ENCODE measurements around the gene ADRM1.

The ADRM1 gene

DNA sequence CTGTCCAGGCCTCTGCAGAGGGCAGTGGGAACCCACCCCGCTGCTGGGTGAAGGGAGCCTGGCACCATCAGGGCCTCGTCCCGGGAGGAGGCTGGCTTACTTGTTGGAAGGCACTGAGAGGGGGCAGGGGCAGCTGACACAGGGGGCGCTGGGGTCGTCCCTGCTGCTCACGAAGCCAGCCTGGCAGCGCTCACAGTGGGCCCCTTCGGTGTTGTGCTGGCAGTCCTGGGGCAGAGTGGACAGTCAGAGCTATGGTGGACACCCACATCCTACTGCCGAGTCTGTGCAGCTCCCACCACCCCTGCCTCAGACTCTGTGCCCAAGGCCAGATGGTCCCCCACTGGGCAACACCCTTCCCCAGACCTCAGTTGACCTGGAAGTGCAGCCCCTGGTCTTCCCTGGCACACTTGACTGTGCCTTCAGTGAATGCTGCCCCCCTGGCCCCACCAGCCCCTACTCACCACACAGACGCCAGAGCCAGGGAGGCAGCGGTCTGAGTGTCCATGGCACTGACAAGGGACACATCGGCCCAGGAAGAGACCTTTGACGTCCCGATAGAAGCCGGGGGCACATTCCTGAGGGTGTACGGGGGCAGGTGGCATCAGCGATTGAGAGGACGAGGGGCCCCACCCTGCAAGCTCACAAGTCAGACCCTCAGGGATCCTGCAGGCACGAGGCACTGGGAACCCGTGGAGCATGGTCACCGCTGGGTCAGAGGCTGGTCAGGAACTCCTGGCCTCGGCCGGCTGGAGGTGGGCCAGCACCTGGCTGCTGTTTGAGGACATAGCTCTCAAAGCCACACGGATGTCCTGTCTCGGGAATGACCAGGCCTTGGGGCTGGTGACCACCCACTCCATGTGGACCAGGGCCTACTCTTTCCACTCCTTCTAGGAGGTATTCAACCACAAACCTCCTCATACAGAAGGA lies 21.4 kb downstream of the ADRM1 start:
- no peak for DNase-seq (ENCODE audit: low spot score)

DNA sequence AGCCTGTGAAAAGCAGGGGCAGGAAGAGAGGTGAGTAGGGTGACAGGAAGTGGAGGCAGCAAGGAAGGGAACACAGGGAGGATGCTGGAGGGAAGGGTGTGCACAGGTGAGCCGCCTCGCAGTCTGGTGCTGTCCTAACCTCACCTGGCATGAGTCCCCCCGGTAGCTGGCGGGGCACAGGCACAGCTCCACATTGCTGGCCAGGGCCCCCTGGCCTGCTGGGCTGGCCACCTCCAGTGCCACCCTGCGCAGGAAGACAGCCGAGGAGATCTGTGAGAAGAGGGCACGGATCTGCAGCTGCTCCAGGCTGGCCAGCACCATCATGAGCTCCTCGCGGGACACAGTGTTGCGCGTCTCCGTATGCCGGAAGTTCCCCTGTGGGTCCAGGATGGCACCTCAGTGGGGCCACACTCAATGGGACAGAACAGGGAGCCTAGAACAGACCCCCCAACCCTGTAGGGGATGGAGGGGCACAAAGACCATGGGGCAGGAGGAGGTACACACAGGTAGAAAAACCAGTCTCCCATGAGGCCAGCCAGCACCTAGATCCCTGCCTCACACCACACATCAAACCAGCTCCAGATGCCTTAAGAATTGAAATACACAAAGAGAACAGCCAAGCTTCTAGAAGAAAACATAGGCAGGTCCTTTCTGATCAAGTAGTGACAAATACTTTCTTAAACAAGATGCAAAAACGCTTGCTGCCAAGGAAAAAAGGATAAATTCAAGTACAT lies 22.5 kb downstream of the ADRM1 start:
- DNase-seq (ENCODE audit: low spot score) = no peak

DNA sequence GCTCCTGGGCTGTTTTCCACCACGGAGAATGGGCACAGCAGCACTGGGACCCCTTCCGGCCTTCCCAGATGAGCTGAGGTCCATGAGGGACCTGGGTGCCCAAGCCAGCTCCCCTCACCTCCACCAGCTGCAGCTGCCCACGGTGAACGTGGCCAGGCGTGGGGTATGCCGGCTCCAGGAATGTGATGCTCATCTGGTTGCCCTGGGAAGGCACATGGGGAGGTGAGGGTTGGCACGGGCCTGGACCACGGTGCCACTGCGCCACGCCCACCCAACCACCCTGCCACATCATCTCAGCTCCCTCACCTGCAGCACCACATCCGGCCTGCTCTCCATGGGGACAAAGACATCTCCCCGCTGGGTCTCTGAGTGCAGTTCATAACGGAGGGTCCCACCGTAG lies 23.8 kb downstream of the ADRM1 start:
- DNase-seq (ENCODE audit: low spot score) = no peak

DNA sequence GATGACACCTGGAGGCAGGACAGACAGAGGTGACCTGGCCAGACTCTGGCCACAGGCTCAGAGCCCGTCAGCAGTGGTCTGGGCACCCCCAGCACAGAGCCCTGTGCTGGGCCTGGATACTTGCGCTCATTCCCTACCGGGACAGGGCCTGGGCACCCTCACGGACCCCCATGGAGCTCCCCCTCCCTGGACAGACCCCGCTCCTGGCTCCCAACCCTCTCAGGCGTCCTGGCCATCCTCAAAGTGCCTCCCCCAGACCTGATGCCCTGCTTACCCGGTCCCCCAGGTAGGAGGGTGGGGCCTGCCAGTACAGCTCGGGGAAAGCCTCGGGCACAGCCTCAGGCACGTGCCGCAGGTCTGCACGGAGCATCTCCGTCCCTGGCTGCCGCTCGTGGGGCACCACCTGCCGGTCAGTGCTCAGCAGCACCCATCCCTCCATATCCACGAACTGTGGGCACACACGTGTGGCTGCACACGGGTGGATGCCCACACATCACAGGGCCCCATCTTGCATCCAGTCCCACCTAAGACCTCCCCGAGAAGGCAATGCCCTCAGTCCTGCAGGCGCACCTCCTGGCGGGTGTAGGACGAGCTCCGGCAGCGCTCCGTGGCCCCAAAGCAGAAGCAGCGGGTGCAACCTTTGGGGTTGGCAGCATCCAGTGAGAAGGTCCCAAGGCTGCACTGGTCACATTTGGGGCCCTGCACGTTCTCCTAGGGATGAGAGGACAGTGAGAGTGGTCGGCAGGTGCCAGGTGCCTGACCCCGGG lies 24.3 kb downstream of the ADRM1 start:
- no peak for DNase-seq (ENCODE audit: low spot score)

DNA sequence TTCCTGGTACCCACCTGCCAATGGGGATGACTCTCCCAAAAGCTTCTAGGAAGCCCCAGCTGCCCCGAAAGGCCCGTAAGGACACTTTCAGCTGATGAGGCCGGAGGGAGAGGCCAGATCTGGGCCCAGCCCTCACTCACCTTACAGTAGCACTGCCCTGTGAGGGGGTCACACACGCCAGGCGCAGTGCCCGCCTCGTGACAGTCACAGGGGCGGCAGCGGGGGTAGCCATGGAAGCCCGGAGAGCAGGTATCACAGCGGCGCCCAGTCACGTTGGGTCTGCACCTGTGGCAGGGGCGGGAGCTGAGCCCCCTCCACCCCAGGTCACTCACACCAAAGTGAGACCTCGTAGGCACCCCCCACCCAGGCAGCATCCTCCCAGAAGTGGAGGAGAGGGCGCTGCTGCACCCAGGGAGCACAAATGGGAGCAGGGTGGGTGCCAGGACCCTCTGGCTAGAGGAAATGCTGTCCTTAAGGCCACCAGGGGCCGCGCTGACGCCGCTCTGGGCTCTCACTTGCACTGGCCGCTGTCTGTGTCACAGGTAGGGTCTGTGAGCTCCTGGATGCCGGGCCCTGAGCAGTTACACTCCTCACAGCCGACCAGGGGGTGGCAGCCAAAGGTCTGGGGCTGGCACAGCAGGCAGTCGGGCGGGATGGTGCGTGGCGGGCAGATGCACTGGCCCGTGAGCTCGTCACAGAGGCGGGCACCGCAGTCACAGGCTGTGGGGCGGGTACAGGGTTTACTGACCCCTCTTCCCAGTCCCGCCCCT lies 25.1 kb downstream of the ADRM1 start:
- DNase-seq (ENCODE audit: low spot score) = no peak

DNA sequence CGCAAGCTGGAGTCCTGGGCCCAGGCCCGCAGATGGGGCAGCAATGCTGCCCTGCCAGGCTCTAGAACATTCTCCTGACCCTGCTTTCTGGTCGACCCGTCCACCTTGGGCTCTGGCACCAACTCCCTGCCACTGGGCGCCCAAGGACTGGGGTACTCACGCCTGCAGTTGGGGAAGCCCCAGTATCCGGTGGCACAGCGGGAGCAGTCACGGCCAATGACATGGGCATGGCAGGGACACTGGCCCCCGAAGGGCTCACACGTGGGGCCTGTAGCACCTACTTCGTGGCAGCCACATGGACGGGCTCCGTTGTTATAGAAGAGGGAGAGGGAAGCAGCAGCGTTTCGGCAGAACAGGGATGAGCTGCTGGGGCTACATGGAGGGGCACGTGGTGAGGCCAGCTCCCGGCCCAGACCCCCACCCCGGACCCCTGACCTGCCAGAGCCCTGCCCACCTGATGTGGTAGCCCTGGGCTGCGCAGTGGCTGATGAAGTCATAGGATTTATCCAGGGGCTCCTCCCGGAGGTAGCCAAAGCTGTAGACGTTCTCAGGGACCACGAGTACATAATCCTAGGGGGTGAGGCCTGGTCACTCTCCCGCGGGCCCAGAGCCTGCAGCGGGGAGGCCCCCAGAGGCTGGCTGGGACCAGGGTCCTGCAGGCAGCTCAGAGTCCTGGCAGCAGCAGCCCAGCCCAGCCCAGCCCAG lies 26.0 kb downstream of the ADRM1 start:
- no peak for DNase-seq (ENCODE audit: low spot score)

DNA sequence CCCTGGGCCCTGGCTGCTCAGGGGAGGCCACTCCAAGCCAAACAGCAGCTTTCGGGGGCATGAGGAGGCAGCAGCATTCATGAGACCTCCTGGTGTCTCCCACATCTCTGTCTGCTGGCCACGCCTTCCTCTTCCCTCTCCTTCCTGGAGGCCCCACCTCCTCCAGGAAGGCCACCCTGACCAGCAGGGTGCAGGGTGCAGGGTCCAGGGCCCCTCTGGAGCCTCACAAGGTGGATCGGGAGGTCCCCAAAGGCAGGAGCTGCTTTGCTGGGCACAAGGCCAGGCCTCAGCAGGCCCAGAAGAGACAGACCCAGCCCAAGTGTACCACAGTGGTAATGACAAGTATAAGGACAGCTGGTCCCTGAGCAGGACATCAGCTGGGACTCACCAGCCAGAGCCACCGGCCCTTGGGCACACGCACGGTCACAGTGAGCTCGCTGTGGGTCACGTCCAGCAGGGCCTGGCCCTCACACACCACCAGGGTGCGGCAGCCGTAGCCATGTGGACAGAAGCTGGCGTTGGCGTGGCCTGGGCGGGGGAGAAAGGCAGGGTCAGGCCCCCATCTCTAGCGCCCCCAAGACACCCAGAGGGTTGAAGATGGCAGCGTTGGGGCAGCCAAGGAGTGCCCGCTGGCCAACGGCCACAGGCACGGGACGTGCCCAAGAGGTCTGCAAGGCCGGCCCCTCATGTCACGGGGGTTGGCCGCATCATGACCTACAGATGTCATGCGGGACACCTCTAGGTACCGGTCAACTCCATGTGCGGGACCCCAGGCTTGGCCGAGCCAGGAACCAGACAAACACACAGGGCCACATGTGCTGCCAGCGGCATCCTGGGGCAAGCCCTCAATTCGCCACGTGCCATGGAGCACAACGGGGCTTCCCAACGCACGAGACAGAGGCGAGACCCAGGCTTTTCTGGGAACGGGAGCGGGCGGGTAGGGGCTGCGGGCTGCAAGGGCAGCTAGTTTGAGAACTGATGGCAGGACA lies 26.9 kb downstream of the ADRM1 start:
- no peak for DNase-seq (ENCODE audit: low spot score)

DNA sequence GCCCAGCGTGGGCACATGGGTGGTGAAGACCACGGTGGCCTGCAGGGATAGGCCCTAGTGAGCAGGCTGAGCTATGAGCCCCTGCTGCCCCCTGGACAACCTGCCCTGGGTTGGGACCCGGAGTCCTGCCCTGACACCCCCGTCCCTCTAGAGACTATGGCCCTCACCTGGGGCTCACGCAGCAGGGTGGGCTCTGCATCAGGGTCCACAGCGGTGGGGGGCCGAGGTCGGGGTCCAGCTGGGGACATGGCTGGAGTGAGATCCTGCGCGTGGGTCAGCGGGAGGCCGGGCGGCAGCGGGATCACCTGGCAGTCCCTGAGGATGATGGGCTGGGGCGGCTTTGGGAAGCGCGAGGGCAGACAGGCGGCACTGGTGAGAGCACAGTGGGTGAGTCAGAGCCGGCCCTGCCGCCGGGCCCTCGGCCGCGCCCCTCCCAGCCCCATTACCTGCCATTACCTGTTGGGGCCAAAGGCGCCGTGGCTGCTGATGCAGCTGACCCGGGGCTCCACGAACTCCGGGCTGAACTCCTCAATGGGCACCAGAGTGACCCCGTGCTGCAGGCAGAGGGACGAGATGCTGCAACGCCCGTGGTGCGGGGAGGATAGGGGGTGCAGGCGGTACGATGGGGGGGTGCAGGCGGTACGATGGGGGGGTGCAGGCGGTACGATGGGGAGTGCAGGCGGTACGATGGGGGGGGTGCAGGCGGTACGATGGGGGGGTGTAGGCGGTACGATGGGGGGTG lies 27.9 kb downstream of the ADRM1 start:
- DNase-seq (ENCODE audit: low spot score) = no peak

DNA sequence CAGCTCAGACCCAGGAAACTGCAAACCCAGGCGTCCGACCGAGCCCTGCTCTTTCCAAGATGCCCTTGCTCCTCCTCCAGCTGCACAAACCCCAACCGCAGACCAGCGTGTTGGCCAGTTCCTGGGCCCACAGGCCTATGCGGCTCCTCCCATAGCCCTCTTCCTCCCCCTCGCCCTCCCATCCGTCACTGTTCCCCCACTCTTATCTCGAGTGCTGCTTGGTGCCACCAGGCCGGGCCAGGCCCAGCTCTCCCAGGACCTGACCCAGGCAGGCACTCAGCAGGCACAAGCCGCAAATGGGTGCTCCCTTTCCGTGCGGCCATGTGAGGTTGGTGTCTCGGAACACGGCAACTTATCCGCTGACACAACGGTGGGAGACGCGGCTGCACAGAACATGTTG lies 28.6 kb downstream of the ADRM1 start:
- DNase-seq (ENCODE audit: low spot score) = no peak

DNA sequence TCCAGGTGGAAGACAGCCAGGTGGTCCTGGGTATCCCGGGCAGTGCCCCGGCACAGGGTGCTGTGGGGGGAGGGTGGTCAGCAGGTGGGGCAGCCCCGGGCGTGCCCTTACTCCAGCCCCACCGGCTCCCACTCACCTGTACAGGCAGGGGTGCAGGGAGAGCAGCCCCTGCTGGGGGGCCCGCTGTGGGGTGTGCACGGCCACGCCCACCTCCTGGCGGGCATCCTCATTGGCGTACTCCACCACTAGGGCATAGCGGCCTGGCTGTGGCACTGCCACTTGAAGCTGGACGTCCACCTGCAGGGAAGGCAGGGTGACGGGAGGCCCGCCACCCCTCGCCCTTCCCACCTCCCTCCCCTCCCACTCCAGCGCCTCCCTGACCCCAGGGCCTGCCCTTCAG lies 29.6 kb downstream of the ADRM1 start:
- no peak for DNase-seq (ENCODE audit: low spot score)

DNA sequence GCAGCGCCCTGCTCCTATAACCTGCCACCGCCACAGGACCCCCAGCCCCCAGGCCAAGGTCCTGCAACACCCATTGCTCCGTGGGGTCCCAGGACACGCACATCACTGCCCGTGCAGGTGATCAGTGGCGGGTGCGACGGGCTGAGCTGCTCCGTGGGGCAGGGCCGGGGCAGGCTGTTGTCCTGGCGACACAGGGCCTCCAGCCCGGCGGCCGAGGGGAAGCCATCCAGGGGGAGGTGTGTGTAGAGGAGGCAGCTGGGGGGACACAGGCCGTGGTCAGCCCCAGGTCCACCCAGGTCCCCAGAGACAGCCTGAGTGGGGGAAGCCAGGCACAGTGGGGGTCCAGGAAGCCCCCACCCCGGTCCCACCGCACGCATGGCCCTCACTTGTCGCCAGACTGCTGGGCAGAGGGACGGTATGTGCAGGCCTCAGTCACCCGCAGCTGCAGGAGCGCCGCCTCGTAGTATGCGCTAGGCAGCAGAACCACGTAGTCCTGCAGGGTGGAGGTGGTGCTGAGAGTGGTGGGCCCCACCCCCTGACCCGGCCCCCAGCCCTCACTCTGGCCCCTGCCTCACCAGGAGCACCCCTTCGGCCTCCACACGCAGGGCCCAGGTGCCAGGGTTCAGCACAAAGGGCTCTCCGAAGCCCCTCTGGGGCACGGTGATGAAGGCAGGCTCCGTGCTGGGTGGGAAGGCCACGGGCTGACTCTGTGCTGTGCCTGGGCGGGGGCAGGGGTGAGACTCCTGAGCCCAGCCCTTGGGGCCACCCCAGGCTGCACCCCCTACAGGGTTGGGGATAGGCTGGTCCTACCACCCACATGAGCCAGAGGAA lies 30.4 kb downstream of the ADRM1 start:
- no peak for DNase-seq (ENCODE audit: low spot score)

DNA sequence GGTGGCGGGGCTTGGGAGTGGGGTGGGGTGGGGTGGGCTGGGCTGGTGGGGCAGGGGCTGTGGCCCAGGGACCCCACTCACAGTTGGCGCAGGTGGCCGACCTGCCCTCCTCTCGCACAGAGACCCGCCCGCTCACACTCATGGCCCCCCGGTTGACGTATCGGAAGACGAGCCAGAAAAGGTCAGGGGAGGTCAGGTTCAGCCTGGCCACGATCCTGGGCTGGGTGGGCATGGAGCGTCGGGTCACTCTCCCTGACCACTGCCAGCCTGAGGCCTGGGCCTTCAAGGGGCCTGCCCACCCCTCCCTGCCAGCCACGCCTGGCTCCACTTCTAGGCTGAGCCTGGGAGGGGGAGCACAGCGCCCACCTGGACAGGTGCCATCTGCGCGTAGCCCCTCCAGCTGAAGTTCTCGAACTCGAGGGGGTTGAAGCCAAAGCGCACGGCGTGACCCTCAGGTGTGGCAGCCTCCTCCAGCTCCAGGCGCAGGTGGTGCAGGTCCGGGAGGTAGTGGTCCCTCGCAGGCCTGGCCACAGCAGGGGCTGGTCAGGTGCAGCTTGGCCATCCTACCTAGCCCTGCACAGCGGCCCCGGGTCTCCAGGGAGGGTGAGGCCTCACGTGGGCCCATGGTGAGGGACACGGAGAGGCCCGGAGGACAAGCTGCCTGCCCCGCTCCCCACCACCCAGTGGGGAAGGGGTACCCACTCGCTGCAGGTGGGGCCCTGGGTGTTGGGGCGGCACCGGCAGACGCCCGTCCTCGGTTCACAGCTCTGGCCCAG lies 31.2 kb downstream of the ADRM1 start:
- no peak for DNase-seq (ENCODE audit: low spot score)

DNA sequence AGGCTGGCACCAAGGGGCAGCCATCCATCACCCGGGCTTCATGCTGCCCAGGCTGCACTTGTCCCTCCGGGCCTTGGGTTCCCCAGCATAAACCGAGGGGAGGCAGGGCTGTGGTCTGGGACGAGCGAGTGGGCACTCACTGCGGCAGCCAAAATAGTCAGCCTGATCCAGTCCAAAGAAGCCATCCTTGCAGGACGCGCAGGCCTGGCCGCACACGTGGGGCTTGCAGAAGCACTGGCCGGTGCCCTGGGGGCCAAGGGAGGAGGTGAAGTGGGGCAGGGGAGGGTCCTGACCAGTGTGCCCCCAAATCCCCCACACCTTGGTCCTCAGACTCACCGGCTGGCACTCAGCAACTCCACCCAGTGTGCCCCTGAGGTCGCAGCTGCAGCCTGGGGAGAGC lies 32.1 kb downstream of the ADRM1 start:
- DNase-seq (ENCODE audit: low spot score) = no peak

DNA sequence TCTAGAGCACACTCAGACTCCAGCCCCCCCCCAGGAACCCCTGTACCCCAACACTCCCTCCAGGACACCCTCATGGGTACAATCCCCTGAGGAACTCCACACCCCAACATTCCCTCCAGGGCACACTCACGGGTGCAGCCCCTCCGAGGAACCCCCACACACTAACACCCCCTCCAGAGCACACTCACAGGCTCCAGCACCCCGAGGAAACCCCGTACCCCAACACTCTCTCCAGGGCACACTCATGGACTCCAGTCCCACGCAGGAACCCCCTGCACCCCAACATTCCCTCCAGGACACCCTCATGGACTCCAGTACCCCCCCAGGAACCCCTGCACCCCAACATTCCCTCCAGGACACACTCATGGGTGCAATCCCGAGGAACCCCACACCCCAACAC lies 32.7 kb downstream of the ADRM1 start:
- DNase-seq (ENCODE audit: low spot score) = no peak

DNA sequence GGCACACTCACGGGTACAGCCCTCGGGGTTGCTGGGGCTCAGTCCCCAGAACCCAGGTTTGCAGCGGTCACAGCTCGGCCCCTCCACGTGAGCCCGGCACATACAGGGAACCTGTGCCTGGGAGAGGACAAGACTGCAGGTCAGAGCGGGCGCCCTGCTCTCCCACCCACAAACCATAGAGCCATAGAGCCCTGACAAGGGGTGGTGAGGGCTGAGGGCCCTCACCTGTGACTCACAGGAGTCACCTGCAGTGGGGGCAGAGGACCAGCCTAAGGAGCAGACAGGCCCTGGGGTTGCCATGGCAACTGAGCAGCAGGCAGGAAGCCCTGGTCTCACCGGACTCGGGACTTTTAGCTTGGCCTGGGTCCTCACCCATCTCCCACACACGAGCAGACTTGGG lies 33.5 kb downstream of the ADRM1 start:
- DNase-seq (ENCODE audit: low spot score) = no peak

DNA sequence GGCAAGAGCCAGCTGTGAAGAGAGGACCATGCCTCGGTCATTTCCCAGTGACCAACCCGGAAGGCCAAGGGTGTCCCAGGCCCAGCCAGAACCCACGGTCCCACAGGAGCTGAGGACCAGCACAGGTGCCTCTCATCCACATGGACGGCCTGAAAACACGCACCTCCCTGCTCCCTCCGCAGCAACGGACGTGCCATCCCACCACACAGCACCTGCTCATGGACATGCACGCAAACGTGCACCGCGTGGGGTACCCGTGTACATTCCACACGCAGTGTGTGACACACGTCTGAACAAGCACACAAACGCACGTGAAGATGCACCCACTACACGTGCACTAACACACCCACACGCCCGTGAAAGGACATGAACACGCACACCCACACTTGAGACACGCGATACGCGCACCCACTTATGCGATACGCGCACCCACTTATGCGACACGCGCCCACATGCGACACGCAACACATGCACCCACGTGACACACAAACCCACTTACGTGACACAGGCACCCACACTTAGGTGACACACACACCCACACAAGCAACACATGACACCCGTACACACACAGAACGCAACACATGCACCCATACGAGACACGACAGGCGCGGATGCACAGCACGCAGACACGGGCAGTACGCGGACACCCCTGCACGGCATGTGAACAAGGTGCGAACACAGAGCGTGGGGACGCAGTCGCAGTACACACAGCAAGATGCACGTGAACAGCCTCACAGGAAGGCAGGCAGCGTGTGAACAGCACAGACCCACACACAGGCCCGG lies 34.2 kb downstream of the ADRM1 start:
- DNase-seq (ENCODE audit: low spot score) = no peak
